GM06990 (cell line): ENCODE measurements around the gene BBS1.
A peak's percentile ranks its signal among the peaks of the same experiment; 100 is the strongest.

Experiments
- DNase-seq: peaks from one replicate; pipeline ENCODE4 v3.0.0-alpha.2; 2011; ENCODE audit not compliant: insufficient read length; ENCODE audit errors: extremely low read depth
- H3K27me3 ChIP-seq: replicated peaks from 2 replicates; pipeline ENCODE4 v1.6.0; 2011; ENCODE audit warnings: low read length; ENCODE audit not compliant: control insufficient read depth, insufficient read depth
- H3K36me3 ChIP-seq: 2 replicates; pipeline ENCODE4 v1.5.1; 2011; ENCODE audit warnings: low read length; ENCODE audit not compliant: control insufficient read depth, insufficient read depth
- H3K4me3 ChIP-seq: replicated peaks from 2 replicates; pipeline ENCODE4 v1.5.1; 2011; ENCODE audit warnings: low read depth, mild to moderate bottlenecking, control low read depth, low read length
- TF ChIP-seq, protein P1 (sequence below): IDR thresholded peaks from 2 replicates; pipeline ENCODE4 v1.5.1; 2011; ENCODE audit warnings: low read length, control low read depth, mild to moderate bottlenecking, inconsistent platforms; ENCODE audit not compliant: insufficient read depth, poor library complexity, severe bottlenecking

BBS1 gene

DNA sequence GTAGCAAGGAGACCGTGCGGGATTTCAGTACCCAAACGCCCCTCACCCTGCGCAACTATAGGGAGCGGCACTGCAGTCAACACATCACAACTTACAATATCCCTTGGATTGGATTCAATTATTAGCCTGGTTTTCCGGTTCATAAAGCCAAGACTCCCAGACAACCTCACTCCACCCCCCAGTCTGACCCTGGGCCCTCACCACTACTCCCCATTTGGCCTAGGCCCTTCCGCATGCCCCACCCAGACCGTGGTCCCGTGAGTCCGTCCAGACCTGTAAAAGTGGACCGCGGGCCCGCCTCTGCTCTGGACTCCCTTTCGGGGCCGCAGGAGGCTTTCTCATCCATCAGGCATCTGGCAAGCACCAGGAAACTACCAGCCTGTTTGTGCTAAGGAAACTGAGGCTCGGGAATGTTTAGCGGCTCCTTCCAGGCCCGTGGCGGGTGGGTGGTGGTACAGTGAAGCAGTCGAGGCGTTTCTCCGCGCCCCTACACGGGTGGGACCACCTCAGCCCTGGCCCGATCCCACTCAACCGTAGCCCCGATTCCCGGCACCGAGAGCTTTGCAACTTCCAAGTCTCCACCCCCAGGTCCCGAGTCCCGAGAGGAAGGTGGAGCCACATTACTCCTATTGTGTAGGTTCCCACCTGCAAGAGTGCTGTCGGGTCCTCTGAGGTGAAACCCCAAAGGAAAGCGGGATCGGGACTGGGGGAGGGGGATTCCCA is 30.9 kb upstream of the BBS1 start:
- TF ChIP-seq, protein P1, sequence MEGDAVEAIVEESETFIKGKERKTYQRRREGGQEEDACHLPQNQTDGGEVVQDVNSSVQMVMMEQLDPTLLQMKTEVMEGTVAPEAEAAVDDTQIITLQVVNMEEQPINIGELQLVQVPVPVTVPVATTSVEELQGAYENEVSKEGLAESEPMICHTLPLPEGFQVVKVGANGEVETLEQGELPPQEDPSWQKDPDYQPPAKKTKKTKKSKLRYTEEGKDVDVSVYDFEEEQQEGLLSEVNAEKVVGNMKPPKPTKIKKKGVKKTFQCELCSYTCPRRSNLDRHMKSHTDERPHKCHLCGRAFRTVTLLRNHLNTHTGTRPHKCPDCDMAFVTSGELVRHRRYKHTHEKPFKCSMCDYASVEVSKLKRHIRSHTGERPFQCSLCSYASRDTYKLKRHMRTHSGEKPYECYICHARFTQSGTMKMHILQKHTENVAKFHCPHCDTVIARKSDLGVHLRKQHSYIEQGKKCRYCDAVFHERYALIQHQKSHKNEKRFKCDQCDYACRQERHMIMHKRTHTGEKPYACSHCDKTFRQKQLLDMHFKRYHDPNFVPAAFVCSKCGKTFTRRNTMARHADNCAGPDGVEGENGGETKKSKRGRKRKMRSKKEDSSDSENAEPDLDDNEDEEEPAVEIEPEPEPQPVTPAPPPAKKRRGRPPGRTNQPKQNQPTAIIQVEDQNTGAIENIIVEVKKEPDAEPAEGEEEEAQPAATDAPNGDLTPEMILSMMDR, result no peak
- no peak for DNase-seq
- peak overlapping the region; percentile 79 for H3K4me3 ChIP-seq
- H3K36me3 ChIP-seq, result no peaks in the 10 kb centered on the region; the same call in none of the 2 replicates
- no peaks in the 10 kb centered on the region for H3K27me3 ChIP-seq

- peaks cover 5% of the 10 kb centered on the region for H3K36me3 ChIP-seq
- TF ChIP-seq, protein P1, result no peak
- peak within 1 kb of the TSS; percentile 79 for H3K4me3 ChIP-seq
- no peaks in the 10 kb centered on the region for H3K27me3 ChIP-seq
- DNase-seq, result peak; percentile 99
These were observed 30.1 kb upstream of the BBS1 start, which contains the start of gene DPP3 for GRCh38 chr11:66480117-66480938. DPP3 (plus strand) TSS chr11:66480434; CDS start chr11:66482201, 1,767 bp downstream.

- peaks cover 24% of the 10 kb centered on the region for H3K36me3 ChIP-seq
- no peak for DNase-seq
- TF ChIP-seq, protein P1, result no peak
These were observed 25.5 kb upstream of the BBS1 start for GRCh38 chr11:66484806-66485380.

DNA sequence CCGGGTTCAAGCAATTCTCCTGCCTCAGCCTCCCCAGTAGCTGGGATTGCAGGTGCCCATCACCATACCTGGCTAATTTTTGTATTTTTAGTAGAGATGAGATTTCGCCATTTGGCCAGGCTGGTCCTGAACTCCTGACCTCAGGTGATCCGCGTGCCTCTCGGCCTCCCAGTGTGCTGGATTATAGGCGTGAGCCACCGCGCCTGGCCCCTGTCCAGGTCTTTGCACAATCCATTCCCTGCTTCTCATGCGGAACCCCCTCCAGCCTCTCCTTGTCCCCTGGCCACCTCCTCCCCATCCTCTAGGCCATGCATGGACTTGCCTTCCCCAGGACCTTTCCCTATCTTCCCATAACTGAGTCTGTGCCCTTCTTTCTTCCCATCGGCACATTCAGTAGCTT is 21.5 kb upstream of the BBS1 start:
- no peak for DNase-seq
- TF ChIP-seq, protein P1, result no peak
- Histone ChIP-seq H3K36me3 (peaks cover 46% of the 10 kb centered on the region), H3K4me3 (no peak overlapping the region), H3K27me3 (no peaks in the 10 kb centered on the region)

More at GRCh38 chr11:66484806-66485380, 25.5 kb upstream of the BBS1 start:
- Histone ChIP-seq H3K27me3 (no peaks in the 10 kb centered on the region), H3K4me3 (no peak overlapping the region)

DNA sequence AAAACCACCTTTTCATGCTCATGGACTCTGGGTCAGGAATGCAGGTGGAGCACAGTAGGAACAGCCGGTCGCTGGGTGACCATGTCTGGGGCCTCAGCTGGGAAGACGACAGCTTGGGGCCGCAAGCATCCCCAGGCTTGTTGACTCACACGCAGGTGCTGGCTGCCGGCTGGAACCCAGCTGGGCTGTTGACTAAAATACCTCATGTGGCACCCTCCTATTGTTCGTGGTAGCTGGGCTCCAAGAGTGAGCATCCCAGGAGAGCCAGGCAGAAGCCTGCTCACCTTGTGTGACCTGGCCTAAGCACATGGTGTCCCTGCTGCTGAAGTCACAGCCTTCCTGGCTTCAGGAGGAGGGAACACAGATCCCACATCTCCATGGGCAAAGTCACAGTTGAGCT is 20.8 kb upstream of the BBS1 start:
- Histone ChIP-seq H3K4me3 (no peak overlapping the region), H3K36me3 (peaks cover 49% of the 10 kb centered on the region), H3K27me3 (no peaks in the 10 kb centered on the region)
- no peak for DNase-seq
- TF ChIP-seq, protein P1, result no peak
